Measurements from ENCODE around the gene CAPN8. TPM values are rescaled to one million over a fixed set of nuclear protein-coding genes. Genes with fewer than 3 reads are reported as not detected.

Gene CAPN8
- total and polyA plus RNA-seq, 4 donors, result 0.08 to 0.16 TPM; not detected in 2

- H3K27me3 ChIP-seq (ENCODE audit: control insufficient read depth in 4 of 4, insufficient read depth in 4 of 4, low read length in 3 of 4), result no peaks in the 10 kb centered on the region
- H3K36me3 ChIP-seq (ENCODE audit: control insufficient read depth in 4 of 4, insufficient read depth in 3 of 4, low read depth in 1 of 4, low read length in 3 of 4), result no peaks in the 10 kb centered on the region
- peaks cover 0 to 6% (median 2%) of the 10 kb centered on the region in 4 donors for H3K9me3 ChIP-seq (ENCODE audit: control insufficient read depth in 4 of 4, low read length in 3 of 4)
- H3K4me3 ChIP-seq (ENCODE audit: low read depth in 1 of 3, low read length in 3 of 3), result no peak overlapping the region
- TF ChIP-seq HNF4G (IDR thresholded peaks at IDR 0.05), result no peak
- no peak for TF ChIP-seq FOXA2 (IDR thresholded peaks at IDR 0.05)
- no peak for TF ChIP-seq MAX (IDR thresholded peaks at IDR 0.05)
- TF ChIP-seq REST (IDR thresholded peaks at IDR 0.05), result no peak
- no peak for TF ChIP-seq RXRA (IDR thresholded peaks at IDR 0.05)
- no peak for TF ChIP-seq SP1 (IDR thresholded peaks at IDR 0.05)
- no peak for TF ChIP-seq GABPA (IDR thresholded peaks at IDR 0.05 in 1 of 2, conservative IDR thresholded peaks at IDR 0.05 in 1 of 2)
- no peak for TF ChIP-seq JUND (IDR thresholded peaks at IDR 0.05)
- no peak for TF ChIP-seq YY1 (IDR thresholded peaks at IDR 0.05)
- TF ChIP-seq ZBTB33 (IDR thresholded peaks at IDR 0.05), result no peak
- H3K4me1 ChIP-seq (ENCODE audit: control insufficient read depth in 4 of 4, insufficient read depth in 4 of 4, low read length in 3 of 4), result no peaks in the 10 kb centered on the region
- H3K9ac ChIP-seq (ENCODE audit: low read depth in 1 of 2, low read length in 2 of 2), result no peak overlapping the region
- DNase-seq (ENCODE audit: low spot score), result no peak
- 79% methylated on average over 3 of the region's 3 CpGs for WGBS
- H3K27ac ChIP-seq (ENCODE audit: low read depth in 1 of 2, low read length in 2 of 2), result no peak overlapping the region
Observed at GRCh38 chr1:223525546-223525945, 140.0 kb downstream of the CAPN8 start.

DNA sequence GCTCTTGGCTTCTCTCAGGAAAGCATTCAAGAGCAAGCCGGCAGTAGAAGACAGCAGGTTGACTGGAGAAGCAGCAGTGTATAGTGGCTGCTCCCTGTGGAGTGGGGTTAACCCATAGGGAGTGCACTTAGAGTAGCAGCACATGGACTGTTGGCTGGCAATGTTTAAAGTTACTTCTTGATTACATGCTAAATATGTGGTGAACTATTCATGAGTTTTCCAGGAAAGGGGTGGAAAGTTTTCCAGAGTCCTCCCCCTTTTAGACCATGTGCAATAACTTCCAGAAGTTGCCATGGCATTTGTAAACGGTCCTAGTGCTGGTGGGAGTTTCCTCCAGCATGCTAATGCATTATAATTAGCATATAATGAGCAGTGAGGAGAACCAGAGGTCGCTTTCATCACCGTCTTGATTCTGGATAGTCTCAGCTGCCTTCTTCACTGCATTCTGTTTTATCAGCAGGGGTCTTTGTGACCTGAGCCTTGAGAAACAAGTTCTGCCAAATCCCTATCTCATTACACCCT, 140.5 kb downstream of the CAPN8 start:
- H3K36me3 ChIP-seq (ENCODE audit: control insufficient read depth in 4 of 4, insufficient read depth in 3 of 4, low read depth in 1 of 4, low read length in 3 of 4), result no peaks in the 10 kb centered on the region
- no peaks in the 10 kb centered on the region for H3K4me1 ChIP-seq (ENCODE audit: control insufficient read depth in 4 of 4, insufficient read depth in 4 of 4, low read length in 3 of 4)
- H3K27ac ChIP-seq (ENCODE audit: low read depth in 1 of 2, low read length in 2 of 2), result no peak overlapping the region
- H3K4me3 ChIP-seq (ENCODE audit: low read depth in 1 of 3, low read length in 3 of 3), result no peak overlapping the region
- no peak overlapping the region for H3K9ac ChIP-seq (ENCODE audit: low read depth in 1 of 2, low read length in 2 of 2)
- peaks cover 0 to 6% (median 2%) of the 10 kb centered on the region in 4 donors for H3K9me3 ChIP-seq (ENCODE audit: control insufficient read depth in 4 of 4, low read length in 3 of 4)
- WGBS, result 69% methylated on average over 4 of the region's 4 CpGs
- no peak for DNase-seq (ENCODE audit: low spot score)
- H3K27me3 ChIP-seq (ENCODE audit: control insufficient read depth in 4 of 4, insufficient read depth in 4 of 4, low read length in 3 of 4), result no peaks in the 10 kb centered on the region
- TF ChIP-seq EGR1 (IDR thresholded peaks at IDR 0.05; ENCODE audit: low read depth in 2 of 2), result no peak
- TF ChIP-seq JUND (IDR thresholded peaks at IDR 0.05), result no peak
- no peak for TF ChIP-seq NR2F2 (IDR thresholded peaks at IDR 0.05)
- TF ChIP-seq TAF1 (conservative IDR thresholded peaks at IDR 0.05), result no peak
- no peak for TF ChIP-seq HNF4A (conservative IDR thresholded peaks at IDR 0.05)
- TF ChIP-seq FOXA2 (IDR thresholded peaks at IDR 0.05), result no peak
- no peak for TF ChIP-seq ZBTB33 (IDR thresholded peaks at IDR 0.05)
- no peak for TF ChIP-seq FOXA1 (IDR thresholded peaks at IDR 0.05)
- TF ChIP-seq HNF4G (IDR thresholded peaks at IDR 0.05), result no peak
- TF ChIP-seq REST (IDR thresholded peaks at IDR 0.05), result no peak
- no peak for TF ChIP-seq CTCF (IDR thresholded peaks at IDR 0.05; ENCODE audit: low read depth, low read length, missing input control)
